B cell (primary cell): ENCODE data around the gene ZNF462. TPM values are rescaled to one million over a fixed set of nuclear protein-coding genes. Genes with fewer than 3 reads are reported as not detected.

Experiments
- ATAC-seq: fragments of 200-7000 bp; cut with Tn5 transposase; one replicate; pipeline ENCODE4 v1.10.0; 2021; ENCODE audit warnings: low read depth, mild to moderate bottlenecking, moderate number of reproducible peaks, moderate library complexity
- CTCF ChIA-PET: fragments of 350-600 bp; sonication (Branson Sonifier 250); formaldehyde crosslinking; loops from one replicate; lab custom pipeline; 2021; ENCODE audit warnings: antibody characterized with exemption, inconsistent platforms; lab: Charles Lee
- POLR2A ChIA-PET: fragments of 350-600 bp; sonication (Branson Sonifier 250); formaldehyde crosslinking; loops from one replicate; lab custom pipeline; 2021; ENCODE audit warnings: antibody characterized with exemption; lab: Charles Lee
- DNase-seq: peaks from one replicate; pipeline ENCODE4 v3.0.0; 2013
- H2AFZ ChIP-seq: 2 replicates; pipeline ENCODE4 v1.6.1; 2012; ENCODE audit warnings: mild to moderate bottlenecking, low read depth, low read length; ENCODE audit not compliant: insufficient read depth, poor library complexity, severe bottlenecking
- H3K27ac ChIP-seq, 2 donors: 1 replicate in 1 of 2; 2 replicates in 1 of 2; pipeline ENCODE4 v1.5.1; 2012 to 2013; ENCODE audit warnings: low read length in 2 of 2, mild to moderate bottlenecking in 2 of 2, moderate library complexity in 1 of 2
- H3K27me3 ChIP-seq, 4 experiments: fragments of 200-600 bp in 1 of 4; sonication (generic) in 1 of 4; replicated peaks in 1 of 4; 1 replicate in 2 of 4; 2 replicates in 2 of 4; pipeline versions ENCODE4 v1.6.1 to v1.7.0; 2013 to 2016; ENCODE audit warnings: low read length in 3 of 4, mild to moderate bottlenecking in 2 of 4, mixed read lengths in 1 of 4, moderate library complexity in 1 of 4; ENCODE audit not compliant: insufficient read depth in 4 of 4, control insufficient read depth in 3 of 4; ENCODE audit errors: control extremely low read depth in 1 of 4
- H3K36me3 ChIP-seq, 2 experiments: replicated peaks in 1 of 2; 1 replicate in 1 of 2; 2 replicates in 1 of 2; pipeline versions ENCODE4 v1.6.1 to v1.7.1; 2013; ENCODE audit warnings: low read length in 1 of 2; ENCODE audit not compliant: insufficient read depth in 2 of 2, control insufficient read depth in 1 of 2; ENCODE audit errors: control extremely low read depth in 1 of 2, extremely low read depth in 1 of 2
- H3K4me1 ChIP-seq, 2 donors: fragments of 200-600 bp in 1 of 2; sonication (generic) in 1 of 2; 1 replicate in 1 of 2; 2 replicates in 1 of 2; pipeline versions ENCODE4 v1.5.1 to v1.6.1; 2013 to 2017; ENCODE audit warnings: low read length in 2 of 2; ENCODE audit not compliant: control insufficient read depth in 2 of 2, insufficient read depth in 2 of 2
- H3K4me2 ChIP-seq: replicated peaks from 2 replicates; pipeline ENCODE3; 2012; ENCODE audit warnings: mild to moderate bottlenecking, low read depth, low read length; ENCODE audit not compliant: poor library complexity, severe bottlenecking
- H3K4me3 ChIP-seq, 5 experiments: fragments of 200-600 bp in 1 of 5; sonication (generic) in 1 of 5; 1 replicate in 3 of 5; 2 replicates in 2 of 5; pipeline versions ENCODE4 v1.5.1 to v1.7.0; 2011 to 2016; ENCODE audit warnings: low read length in 4 of 5, mild to moderate bottlenecking in 4 of 5, low read depth in 2 of 5, control low read depth in 1 of 5, moderate library complexity in 1 of 5; ENCODE audit not compliant: insufficient read depth in 1 of 5; ENCODE audit errors: control extremely low read depth in 1 of 5, extremely low read depth in 1 of 5
- H3K79me2 ChIP-seq: fragments of 200-600 bp; sonication (generic); one replicate; pipeline ENCODE4 v1.6.0; 2016; ENCODE audit warnings: low read length; ENCODE audit not compliant: control insufficient read depth, insufficient read depth
- H3K9ac ChIP-seq: fragments of 200-600 bp; sonication (generic); 2 replicates; pipeline ENCODE4 v1.6.1; 2017; ENCODE audit warnings: mild to moderate bottlenecking, low read length, moderate library complexity
- H3K9me3 ChIP-seq, 3 donors: one replicate each; pipeline versions ENCODE4 v1.6.1 to v1.7.1; 2013; ENCODE audit warnings: low read length in 2 of 3; ENCODE audit not compliant: control insufficient read depth in 2 of 3, insufficient read depth in 1 of 3; ENCODE audit errors: control extremely low read depth in 1 of 3
- H4K20me1 ChIP-seq: 2 replicates; pipeline ENCODE4 v1.6.0; 2012; ENCODE audit warnings: mild to moderate bottlenecking, low read length; ENCODE audit not compliant: insufficient read depth, control insufficient read depth, poor library complexity, severe bottlenecking
- H3K27ac Mint-ChIP-seq: one replicate; pipeline ENCODE4 v1.8.0; 2021; ENCODE audit warnings: mixed read lengths
- H3K27me3 Mint-ChIP-seq: one replicate; pipeline ENCODE4 v1.8.0; 2021; ENCODE audit warnings: mixed read lengths
- H3K4me1 Mint-ChIP-seq: one replicate; pipeline ENCODE4 v1.8.0; 2021; ENCODE audit warnings: mixed read lengths
- H3K4me3 Mint-ChIP-seq: one replicate; pipeline ENCODE4 v1.8.0; 2021; ENCODE audit warnings: mixed read lengths
- H3K9me3 Mint-ChIP-seq: one replicate; pipeline ENCODE4 v1.8.0; 2022; ENCODE audit warnings: mixed read lengths; ENCODE audit not compliant: insufficient read depth
- EZH2 ChIP-seq: IDR thresholded peaks from 2 replicates; pipeline ENCODE4 v1.6.1; 2012; ENCODE audit warnings: borderline replicate concordance, low read depth, mild to moderate bottlenecking, moderate library complexity, low read length; ENCODE audit not compliant: insufficient read depth, poor library complexity, severe bottlenecking
- WGBS: methylation state at CpG from one replicate; pipeline ENCODE4 v1.1.5; 2013; ENCODE audit warnings: missing lambda C conversion rate; ENCODE audit not compliant: insufficient coverage; 5-methylcytosine and 5-hydroxymethylcytosine counted together
- intact Hi-C: fragments of 100-400 bp; cut with micrococcal nuclease; formaldehyde crosslinking; loops from one replicate; pipeline ENCODE4 v1.10.0; 2022
- polyA plus RNA-seq: library from polyadenylated mRNA; depleted of rRNA; stranded (reverse); fragments of >200 nt; gene quantifications from 2 replicates; pipeline ENCODE4 v1.2.3, GENCODE V29; 2012
- total RNA-seq, 2 donors: library from RNA; stranded (reverse); fragments of 120-200 nt in 1 of 2; gene quantifications; 1 replicate in 1 of 2; 2 replicates in 1 of 2; pipeline versions ENCODE4 v1.2.3 to v1.2.4, GENCODE V29; 2013 to 2022
- TF ChIP-seq, protein P1 (sequence below): fragments of 200-600 bp; IDR thresholded peaks from one replicate; pipeline ENCODE4 v1.8.0; 2022; ENCODE audit warnings: antibody characterized with exemption, mild to moderate bottlenecking

Gene ZNF462
- total and polyA plus RNA-seq, 2 donors (not counting 1 experiment from before 2014, with no cell fraction given): not detected

DNA sequence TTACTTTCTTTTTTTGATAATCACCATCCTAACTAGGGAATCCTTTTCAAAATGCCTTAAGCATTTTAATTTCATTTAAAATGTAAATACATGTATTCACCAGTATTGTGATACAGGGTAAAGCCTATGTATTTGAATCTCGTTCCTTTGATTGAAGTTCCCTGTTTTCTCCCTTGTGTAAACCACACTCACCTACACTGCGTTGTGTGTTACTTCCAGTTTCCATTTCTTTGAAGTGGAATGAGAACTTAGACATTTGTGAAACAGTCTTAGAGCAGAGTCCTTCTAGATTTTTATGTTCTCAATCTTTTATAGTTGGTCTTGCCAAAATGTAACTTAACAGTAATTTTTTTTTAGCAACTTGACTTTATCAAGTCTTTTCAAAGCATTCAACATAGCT is 101.4 kb downstream of the ZNF462 start:
- intact Hi-C loops: no loop called here
- POLR2A ChIA-PET: no interaction called here
- Histone ChIP-seq H2AFZ (no peak overlapping the region), H3K27me3 (no peaks in the 10 kb centered on the region), H3K9ac (no peak overlapping the region), H3K27ac (no peak overlapping the region), H4K20me1 (no peaks in the 10 kb centered on the region), H3K4me2 (no peak overlapping the region), H3K79me2 (no peaks in the 10 kb centered on the region), H3K36me3 (no peaks in the 10 kb centered on the region), H3K4me3 (no peak overlapping the region), H3K4me1 (no peaks in the 10 kb centered on the region), H3K9me3 (no peaks in the 10 kb centered on the region)
- H3K4me3 Mint-ChIP-seq: no peak overlapping the region
- no peaks in the 10 kb centered on the region for H3K4me1 Mint-ChIP-seq
- H3K9me3 Mint-ChIP-seq: peaks cover 4% of the 10 kb centered on the region
- ATAC-seq (no peak), DNase-seq (no peak)
- no peak overlapping the region for H3K27ac Mint-ChIP-seq
- peaks cover 2% of the 10 kb centered on the region for H3K27me3 Mint-ChIP-seq
- TF ChIP-seq, protein P1, sequence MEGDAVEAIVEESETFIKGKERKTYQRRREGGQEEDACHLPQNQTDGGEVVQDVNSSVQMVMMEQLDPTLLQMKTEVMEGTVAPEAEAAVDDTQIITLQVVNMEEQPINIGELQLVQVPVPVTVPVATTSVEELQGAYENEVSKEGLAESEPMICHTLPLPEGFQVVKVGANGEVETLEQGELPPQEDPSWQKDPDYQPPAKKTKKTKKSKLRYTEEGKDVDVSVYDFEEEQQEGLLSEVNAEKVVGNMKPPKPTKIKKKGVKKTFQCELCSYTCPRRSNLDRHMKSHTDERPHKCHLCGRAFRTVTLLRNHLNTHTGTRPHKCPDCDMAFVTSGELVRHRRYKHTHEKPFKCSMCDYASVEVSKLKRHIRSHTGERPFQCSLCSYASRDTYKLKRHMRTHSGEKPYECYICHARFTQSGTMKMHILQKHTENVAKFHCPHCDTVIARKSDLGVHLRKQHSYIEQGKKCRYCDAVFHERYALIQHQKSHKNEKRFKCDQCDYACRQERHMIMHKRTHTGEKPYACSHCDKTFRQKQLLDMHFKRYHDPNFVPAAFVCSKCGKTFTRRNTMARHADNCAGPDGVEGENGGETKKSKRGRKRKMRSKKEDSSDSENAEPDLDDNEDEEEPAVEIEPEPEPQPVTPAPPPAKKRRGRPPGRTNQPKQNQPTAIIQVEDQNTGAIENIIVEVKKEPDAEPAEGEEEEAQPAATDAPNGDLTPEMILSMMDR: no peak
- no peak for TF ChIP-seq EZH2
- CTCF ChIA-PET: no interaction called here
- WGBS: no CpG with 5 or more reads among the region's 2 CpGs

DNA sequence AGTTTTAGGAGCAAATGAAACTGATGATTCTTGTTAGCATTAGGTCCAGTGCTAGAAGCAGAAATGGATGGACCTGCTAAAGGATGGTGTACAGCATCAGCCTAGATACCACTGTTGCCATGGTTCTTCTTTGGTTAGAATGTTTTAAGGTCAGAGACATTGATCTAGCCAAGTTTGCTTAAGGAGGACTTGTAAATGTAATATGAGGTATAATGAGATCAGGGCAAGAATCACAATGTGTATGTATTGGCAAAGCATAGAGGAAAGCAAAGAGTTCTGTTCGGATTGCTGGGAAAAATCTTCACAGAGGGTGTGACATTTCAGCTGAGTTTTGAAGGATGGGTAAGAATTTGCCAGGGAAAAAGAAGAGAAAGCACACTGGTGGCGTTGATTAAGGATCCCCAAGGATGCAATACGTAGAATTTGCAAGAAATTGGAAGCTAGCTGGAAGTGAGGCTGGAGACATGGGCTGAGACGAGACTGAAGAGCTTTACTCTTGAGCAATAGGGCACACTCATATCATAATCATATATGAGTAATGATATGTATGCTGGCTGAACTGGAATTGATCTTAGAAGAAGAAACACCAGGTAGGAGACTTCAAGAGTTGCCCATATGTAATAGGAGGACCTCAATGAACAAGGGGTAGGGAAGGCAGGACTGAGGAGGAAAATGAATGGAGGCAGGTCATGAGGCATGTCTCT is 102.0 kb downstream of the ZNF462 start:
- Histone ChIP-seq H3K4me1 (no peaks in the 10 kb centered on the region), H3K36me3 (no peaks in the 10 kb centered on the region), H3K79me2 (no peaks in the 10 kb centered on the region), H2AFZ (no peak overlapping the region), H3K9ac (no peak overlapping the region), H3K4me2 (no peak overlapping the region), H3K27me3 (no peaks in the 10 kb centered on the region), H4K20me1 (no peaks in the 10 kb centered on the region), H3K4me3 (no peak overlapping the region), H3K27ac (no peak overlapping the region), H3K9me3 (no peaks in the 10 kb centered on the region)
- peaks cover 3% of the 10 kb centered on the region for H3K27me3 Mint-ChIP-seq
- H3K27ac Mint-ChIP-seq: no peak overlapping the region
- ChIA-PET POLR2A (no interaction called here), CTCF (no interaction called here)
- TF ChIP-seq EZH2: no peak
- TF ChIP-seq, protein P1: no peak
- intact Hi-C loops: no loop called here
- H3K4me1 Mint-ChIP-seq: no peaks in the 10 kb centered on the region
- ATAC-seq: no peak
- no peak for DNase-seq
- 88% methylated on average over 3 of the region's 4 CpGs for WGBS
- no peak overlapping the region for H3K4me3 Mint-ChIP-seq
- H3K9me3 Mint-ChIP-seq: peaks cover 4% of the 10 kb centered on the region
